ENCODE data around the gene DYDC2.

DYDC2 gene, protein sequence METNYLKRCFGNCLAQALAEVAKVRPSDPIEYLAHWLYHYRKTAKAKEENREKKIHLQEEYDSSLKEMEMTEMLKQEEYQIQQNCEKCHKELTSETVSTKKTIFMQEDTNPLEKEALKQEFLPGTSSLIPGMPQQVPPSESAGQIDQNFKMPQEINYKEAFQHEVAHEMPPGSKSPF

DNA sequence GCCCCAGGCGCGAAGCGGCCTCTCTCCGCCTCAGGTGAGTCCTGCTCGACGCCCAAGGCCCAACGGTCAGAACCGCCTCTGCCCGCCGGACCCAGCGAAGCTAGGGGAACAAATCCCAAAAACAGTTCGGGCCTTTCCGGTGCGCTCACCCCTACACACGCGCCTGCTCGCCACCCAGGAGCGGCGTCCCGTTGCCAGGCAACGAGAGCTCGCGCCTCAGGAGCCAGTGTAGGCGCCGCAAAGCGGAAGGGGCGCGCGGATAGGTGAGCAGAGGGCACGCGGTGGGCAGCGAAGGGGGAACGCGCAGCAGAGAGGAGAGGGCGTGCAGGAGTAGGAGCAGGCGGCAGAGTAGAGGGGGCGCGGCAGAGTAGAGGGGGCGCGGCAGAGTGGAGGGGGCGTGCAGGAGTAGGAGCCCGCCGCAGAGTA is at the start of gene DYDC2, which contains the start of gene DYDC1:
TSS of gene DYDC2 (plus strand) at position 219 of the 426 bp plus-strand sequence. CDS start 5,663 bp downstream, outside the sequence.
TSS of gene DYDC1 (minus strand) at position 193 of the 426 bp plus-strand sequence. CDS start 4,154 bp downstream, outside the sequence.
- DNase-seq (ENCODE audit: low spot score) (peak; percentile 51), ATAC-seq (ENCODE audit: low read depth) (peak; percentile 83)
- H3K4me3 ChIP-seq (ENCODE audit: severe bottlenecking): peak within 1 kb of the TSS; percentile 14
- TF ChIP-seq, protein P1, sequence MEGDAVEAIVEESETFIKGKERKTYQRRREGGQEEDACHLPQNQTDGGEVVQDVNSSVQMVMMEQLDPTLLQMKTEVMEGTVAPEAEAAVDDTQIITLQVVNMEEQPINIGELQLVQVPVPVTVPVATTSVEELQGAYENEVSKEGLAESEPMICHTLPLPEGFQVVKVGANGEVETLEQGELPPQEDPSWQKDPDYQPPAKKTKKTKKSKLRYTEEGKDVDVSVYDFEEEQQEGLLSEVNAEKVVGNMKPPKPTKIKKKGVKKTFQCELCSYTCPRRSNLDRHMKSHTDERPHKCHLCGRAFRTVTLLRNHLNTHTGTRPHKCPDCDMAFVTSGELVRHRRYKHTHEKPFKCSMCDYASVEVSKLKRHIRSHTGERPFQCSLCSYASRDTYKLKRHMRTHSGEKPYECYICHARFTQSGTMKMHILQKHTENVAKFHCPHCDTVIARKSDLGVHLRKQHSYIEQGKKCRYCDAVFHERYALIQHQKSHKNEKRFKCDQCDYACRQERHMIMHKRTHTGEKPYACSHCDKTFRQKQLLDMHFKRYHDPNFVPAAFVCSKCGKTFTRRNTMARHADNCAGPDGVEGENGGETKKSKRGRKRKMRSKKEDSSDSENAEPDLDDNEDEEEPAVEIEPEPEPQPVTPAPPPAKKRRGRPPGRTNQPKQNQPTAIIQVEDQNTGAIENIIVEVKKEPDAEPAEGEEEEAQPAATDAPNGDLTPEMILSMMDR (IDR thresholded peaks at IDR 0.05; ENCODE audit: poor library complexity, severe bottlenecking): no peak
- H3K4me1 ChIP-seq (ENCODE audit: insufficient read depth, poor library complexity, severe bottlenecking): no peaks in the 10 kb centered on the region
- H3K27me3 ChIP-seq (ENCODE audit: insufficient read depth, poor library complexity, severe bottlenecking): peaks cover 7% of the 10 kb centered on the region
- H3K9me3 ChIP-seq (ENCODE audit: severe bottlenecking): no peaks in the 10 kb centered on the region
- no peak within 1 kb of the TSS for H3K27ac ChIP-seq (ENCODE audit: poor library complexity, severe bottlenecking)
- H3K36me3 ChIP-seq (ENCODE audit: low read depth): no peaks in the 10 kb centered on the region

DNA sequence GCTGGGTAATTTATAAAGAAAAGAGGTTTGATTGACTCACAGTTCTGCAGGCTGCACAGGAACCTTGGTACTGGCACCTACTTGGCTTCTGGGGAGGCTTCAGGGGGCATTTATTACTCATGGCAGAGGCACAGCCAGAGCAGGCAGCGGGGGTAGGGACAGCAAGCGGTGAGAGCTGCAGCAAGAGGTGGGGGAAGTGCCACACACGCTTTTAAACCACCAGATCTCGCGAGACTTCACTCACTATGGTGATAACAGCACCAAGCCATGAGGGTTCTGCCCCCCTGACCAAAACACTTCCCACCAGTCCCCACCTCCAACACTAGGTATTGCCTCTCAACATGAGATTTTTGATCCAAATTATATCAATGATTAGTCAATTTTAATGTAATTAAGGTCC is 43.1 kb upstream of the DYDC2 start:
- ATAC-seq (ENCODE audit: low read depth) (no peak), DNase-seq (ENCODE audit: low spot score) (no peak)
- TF ChIP-seq, protein P1 (IDR thresholded peaks at IDR 0.05; ENCODE audit: poor library complexity, severe bottlenecking): no peak
- Histone ChIP-seq H3K27me3 (ENCODE audit: insufficient read depth, poor library complexity, severe bottlenecking) (no peaks in the 10 kb centered on the region), H3K36me3 (ENCODE audit: low read depth) (no peaks in the 10 kb centered on the region), H3K4me1 (ENCODE audit: insufficient read depth, poor library complexity, severe bottlenecking) (no peaks in the 10 kb centered on the region), H3K9me3 (ENCODE audit: severe bottlenecking) (no peaks in the 10 kb centered on the region), H3K27ac (ENCODE audit: poor library complexity, severe bottlenecking) (no peak overlapping the region), H3K4me3 (ENCODE audit: severe bottlenecking) (no peak overlapping the region)

DNA sequence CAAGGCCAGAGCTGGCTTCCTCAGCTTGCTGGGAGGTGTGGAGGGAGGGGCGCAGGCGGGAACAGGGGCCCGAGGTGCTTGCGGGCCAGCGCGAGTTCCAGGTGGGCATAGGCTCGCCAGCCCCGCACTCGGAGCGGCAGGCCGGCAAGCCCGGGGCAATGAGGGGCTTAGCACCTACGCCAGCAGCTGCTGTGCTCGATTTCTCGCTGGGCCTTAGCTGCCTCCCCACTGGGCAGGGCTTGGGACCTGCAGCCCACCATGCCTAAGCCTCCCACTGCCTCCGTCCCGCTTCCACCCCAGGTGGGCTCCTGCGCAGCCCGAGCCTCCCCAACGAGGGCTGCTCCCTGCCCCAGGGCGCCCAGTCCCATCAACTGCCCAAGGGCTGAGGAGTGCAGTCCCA is 41.2 kb upstream of the DYDC2 start:
- Histone ChIP-seq H3K27me3 (ENCODE audit: insufficient read depth, poor library complexity, severe bottlenecking) (no peaks in the 10 kb centered on the region), H3K27ac (ENCODE audit: poor library complexity, severe bottlenecking) (no peak overlapping the region), H3K36me3 (ENCODE audit: low read depth) (no peaks in the 10 kb centered on the region), H3K9me3 (ENCODE audit: severe bottlenecking) (no peaks in the 10 kb centered on the region), H3K4me1 (ENCODE audit: insufficient read depth, poor library complexity, severe bottlenecking) (no peaks in the 10 kb centered on the region), H3K4me3 (ENCODE audit: severe bottlenecking) (no peak overlapping the region)
- DNase-seq (ENCODE audit: low spot score): no peak
- TF ChIP-seq, protein P1 (IDR thresholded peaks at IDR 0.05; ENCODE audit: poor library complexity, severe bottlenecking): no peak
- no peak for ATAC-seq (ENCODE audit: low read depth)

DNA sequence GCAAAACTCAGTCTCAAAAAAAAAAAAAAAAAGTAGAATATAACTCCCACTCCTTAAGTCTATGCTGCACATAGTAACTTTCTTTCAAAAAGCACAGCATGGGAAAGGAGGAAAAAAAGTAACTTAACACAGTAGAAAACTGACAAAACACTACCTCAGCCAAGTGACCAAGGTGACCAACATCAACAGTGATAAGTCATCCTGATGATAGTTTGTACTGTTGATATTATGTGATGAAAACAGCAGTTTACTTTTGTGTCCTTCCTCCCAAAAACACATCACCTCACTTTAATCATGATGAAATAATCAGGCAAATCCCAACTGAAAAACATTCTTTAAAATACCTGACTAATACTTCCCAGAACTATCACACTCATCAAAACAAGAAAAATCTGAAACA is 37.8 kb upstream of the DYDC2 start:
- no peaks in the 10 kb centered on the region for H3K9me3 ChIP-seq (ENCODE audit: severe bottlenecking)
- ATAC-seq (ENCODE audit: low read depth): no peak
- no peaks in the 10 kb centered on the region for H3K4me1 ChIP-seq (ENCODE audit: insufficient read depth, poor library complexity, severe bottlenecking)
- no peak for DNase-seq (ENCODE audit: low spot score)
- H3K27me3 ChIP-seq (ENCODE audit: insufficient read depth, poor library complexity, severe bottlenecking): no peaks in the 10 kb centered on the region
- no peak overlapping the region for H3K4me3 ChIP-seq (ENCODE audit: severe bottlenecking)
- TF ChIP-seq, protein P1 (IDR thresholded peaks at IDR 0.05; ENCODE audit: poor library complexity, severe bottlenecking): no peak
- no peak overlapping the region for H3K27ac ChIP-seq (ENCODE audit: poor library complexity, severe bottlenecking)
- H3K36me3 ChIP-seq (ENCODE audit: low read depth): no peaks in the 10 kb centered on the region

DNA sequence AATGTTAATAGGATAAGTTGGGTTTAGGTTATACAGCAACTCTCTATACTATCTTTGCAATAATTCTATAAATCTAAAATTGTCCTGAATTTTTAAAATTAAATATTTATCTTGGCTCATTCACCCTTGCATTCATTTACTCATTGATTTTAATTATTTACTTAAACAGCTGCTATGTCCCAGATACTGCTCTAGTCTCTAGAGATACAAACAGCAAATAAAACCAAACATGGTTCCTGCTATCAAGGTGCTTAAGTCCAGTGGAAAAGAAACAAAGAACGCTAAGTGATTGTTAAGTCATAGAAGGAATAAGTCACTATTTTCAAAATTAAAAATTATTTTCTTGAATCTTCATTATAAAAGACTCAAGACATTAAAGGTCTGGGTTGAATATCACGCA is 37.3 kb upstream of the DYDC2 start:
- Histone ChIP-seq H3K27me3 (ENCODE audit: insufficient read depth, poor library complexity, severe bottlenecking) (no peaks in the 10 kb centered on the region), H3K27ac (ENCODE audit: poor library complexity, severe bottlenecking) (no peak overlapping the region), H3K36me3 (ENCODE audit: low read depth) (no peaks in the 10 kb centered on the region), H3K9me3 (ENCODE audit: severe bottlenecking) (no peaks in the 10 kb centered on the region), H3K4me3 (ENCODE audit: severe bottlenecking) (no peak overlapping the region), H3K4me1 (ENCODE audit: insufficient read depth, poor library complexity, severe bottlenecking) (no peaks in the 10 kb centered on the region)
- no peak for DNase-seq (ENCODE audit: low spot score)
- TF ChIP-seq, protein P1 (IDR thresholded peaks at IDR 0.05; ENCODE audit: poor library complexity, severe bottlenecking): no peak
- ATAC-seq (ENCODE audit: low read depth): no peak
